BJ (cell line): ENCODE data around the gene NFATC3. TPM values are rescaled to one million over a fixed set of nuclear protein-coding genes. Genes with fewer than 3 reads are reported as not detected.

Experiments
- CTCF ChIA-PET: fragments of 350-600 bp; formaldehyde crosslinking; extraction: SDS; loops from one replicate; lab custom pipeline; 2021; ENCODE audit warnings: antibody characterized with exemption, inconsistent platforms; lab: Yijun Ruan, JAX
- POLR2A ChIA-PET: fragments of 300-600 bp; sonication (Branson Sonifier 250); formaldehyde crosslinking; extraction: SDS; loops from one replicate; lab custom pipeline; 2021; ENCODE audit warnings: antibody characterized with exemption; lab: Charles Lee
- DNase-seq: peaks from one replicate; pipeline ENCODE4 v3.0.0-alpha.2; 2011; ENCODE audit warnings: low read depth
- H3K27me3 ChIP-seq: 2 replicates; pipeline ENCODE4 v1.6.0; 2011; ENCODE audit warnings: low read length; ENCODE audit not compliant: control insufficient read depth, insufficient read depth
- H3K36me3 ChIP-seq: 2 replicates; pipeline ENCODE4 v1.5.1; 2011; ENCODE audit warnings: low read length; ENCODE audit not compliant: control insufficient read depth, insufficient read depth
- H3K4me3 ChIP-seq: 2 replicates; pipeline ENCODE4 v1.5.1; 2011; ENCODE audit warnings: low read depth, mild to moderate bottlenecking, control low read depth, low read length
- polyA plus RNA-seq: library from polyadenylated mRNA; depleted of rRNA; stranded (reverse); fragments of >200 nt; gene quantifications from 2 replicates; pipeline ENCODE4 v1.2.3, GENCODE V29; 2011
- TF ChIP-seq, protein P1 (sequence below): IDR thresholded peaks from 2 replicates; pipeline ENCODE4 v1.5.1; 2011; ENCODE audit warnings: low read depth, mild to moderate bottlenecking, control low read depth, inconsistent platforms, low read length, moderate library complexity; ENCODE audit not compliant: insufficient read depth

Gene NFATC3
- polyA plus RNA-seq, 1 experiment: 10.5 TPM

DNA sequence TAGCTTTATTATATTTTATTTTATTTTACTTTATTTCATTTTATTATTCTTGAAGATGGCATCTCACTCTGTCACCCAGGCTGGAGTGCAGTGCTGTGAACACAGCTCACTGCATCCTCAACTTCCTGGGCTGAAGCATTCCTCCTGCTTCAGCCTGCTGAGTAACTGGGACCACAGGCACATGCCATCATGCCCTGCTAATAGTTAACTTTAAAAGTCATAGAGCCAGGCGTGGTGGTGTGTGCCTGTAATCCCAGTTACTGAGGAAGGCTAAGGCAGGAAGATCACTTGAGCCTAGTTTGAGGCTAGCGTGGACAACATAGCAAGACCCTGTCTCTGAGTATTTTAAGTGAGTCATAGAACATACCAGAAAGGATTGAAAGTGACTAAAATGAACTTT lies 112.1 kb downstream of the NFATC3 start:
- no peaks in the 10 kb centered on the region for H3K36me3 ChIP-seq
- no peak overlapping the region for H3K4me3 ChIP-seq
- no peaks in the 10 kb centered on the region for H3K27me3 ChIP-seq
- TF ChIP-seq, protein P1, sequence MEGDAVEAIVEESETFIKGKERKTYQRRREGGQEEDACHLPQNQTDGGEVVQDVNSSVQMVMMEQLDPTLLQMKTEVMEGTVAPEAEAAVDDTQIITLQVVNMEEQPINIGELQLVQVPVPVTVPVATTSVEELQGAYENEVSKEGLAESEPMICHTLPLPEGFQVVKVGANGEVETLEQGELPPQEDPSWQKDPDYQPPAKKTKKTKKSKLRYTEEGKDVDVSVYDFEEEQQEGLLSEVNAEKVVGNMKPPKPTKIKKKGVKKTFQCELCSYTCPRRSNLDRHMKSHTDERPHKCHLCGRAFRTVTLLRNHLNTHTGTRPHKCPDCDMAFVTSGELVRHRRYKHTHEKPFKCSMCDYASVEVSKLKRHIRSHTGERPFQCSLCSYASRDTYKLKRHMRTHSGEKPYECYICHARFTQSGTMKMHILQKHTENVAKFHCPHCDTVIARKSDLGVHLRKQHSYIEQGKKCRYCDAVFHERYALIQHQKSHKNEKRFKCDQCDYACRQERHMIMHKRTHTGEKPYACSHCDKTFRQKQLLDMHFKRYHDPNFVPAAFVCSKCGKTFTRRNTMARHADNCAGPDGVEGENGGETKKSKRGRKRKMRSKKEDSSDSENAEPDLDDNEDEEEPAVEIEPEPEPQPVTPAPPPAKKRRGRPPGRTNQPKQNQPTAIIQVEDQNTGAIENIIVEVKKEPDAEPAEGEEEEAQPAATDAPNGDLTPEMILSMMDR: no peak
- DNase-seq: peak; percentile 7
- POLR2A ChIA-PET: no interaction called here
- CTCF ChIA-PET: no interaction called here

DNA sequence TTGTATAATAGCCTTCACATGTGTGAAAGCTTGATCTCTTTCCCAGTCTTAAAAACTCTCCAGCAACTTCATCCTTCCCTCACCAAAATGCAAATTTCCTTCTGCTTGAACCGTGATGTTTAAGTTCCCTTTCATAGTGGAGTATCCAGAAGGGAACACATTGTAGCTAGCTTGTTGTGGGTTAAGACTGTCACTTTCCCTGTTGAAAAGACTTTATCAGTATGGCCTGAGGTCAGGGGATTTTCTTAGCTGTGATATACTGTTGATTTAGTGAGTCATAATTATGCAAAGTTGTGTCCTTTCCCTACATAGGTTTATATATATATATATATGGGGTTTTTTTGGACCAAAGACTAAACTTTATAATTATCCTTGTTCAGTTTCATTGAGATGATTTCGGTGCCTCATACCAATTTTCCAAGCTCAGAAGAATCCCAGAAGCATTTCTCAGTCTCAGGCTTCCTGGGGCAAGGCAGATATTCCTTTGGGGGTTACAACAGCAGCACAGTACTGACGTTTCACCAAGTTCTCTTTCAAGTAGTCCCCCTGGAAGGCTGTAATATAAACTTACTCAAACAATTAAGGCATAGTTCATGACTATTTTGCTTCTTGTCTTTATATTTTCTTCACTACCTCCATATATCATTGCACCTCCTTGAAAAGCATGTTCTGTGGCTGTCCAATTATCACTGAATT lies 115.1 kb downstream of the NFATC3 start:
- POLR2A ChIA-PET: interaction anchor here (0.6 kb wide), 1 partner anchor 155 kb away, joined by 3 read pairs; no protein-coding TSS in a partner anchor
- CTCF ChIA-PET: interaction anchor here (0.7 to 1.4 kb wide), 4 partner anchors 12 to 265 kb away, joined by 3 read pairs; no protein-coding TSS in a partner anchor
- Histone ChIP-seq H3K4me3 (no peak overlapping the region), H3K27me3 (no peaks in the 10 kb centered on the region), H3K36me3 (no peaks in the 10 kb centered on the region; the same call in 1 of the 2 replicates)
- DNase-seq: no peak
- TF ChIP-seq, protein P1: no peak

DNA sequence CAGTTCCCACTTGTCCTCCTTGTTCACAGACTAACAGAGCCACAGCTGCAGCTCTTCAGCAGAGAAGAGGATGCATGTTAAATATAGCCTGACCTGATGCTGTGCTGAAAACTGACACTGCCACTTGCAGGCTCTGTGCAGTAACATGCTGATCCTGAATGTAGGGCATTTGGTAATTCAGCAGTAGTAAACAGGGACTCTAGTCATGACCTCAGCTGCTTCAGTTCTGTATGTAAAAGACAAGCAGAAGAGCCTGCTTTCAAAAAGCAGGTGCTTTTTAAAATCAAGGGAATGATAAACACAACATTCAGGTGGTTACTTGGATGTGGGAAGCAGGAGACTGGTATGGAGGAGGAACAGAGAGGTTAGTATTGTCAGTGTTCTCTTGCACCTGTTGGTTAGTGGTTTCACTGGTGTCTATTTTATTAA lies 116.9 kb downstream of the NFATC3 start:
- DNase-seq: no peak

DNA sequence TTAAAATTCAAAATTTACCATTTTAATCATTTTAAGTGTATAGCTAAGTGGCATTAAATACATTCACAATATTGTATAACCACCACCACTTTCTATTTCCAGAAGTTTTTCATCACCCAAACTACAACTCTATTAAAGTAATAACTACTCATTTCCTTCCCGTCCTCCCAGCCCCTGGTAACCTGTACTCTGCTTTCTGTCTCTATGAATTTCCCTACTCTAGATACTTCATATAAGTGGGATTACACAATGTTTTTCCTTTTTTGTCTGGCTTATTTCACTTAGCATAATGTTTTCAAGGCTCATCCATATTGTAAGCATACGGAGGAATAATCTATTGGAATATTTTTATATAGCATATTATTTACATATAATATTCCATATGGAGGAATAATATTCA lies 121.1 kb downstream of the NFATC3 start:
- ChIA-PET POLR2A (no interaction called here), CTCF (interaction anchor here (1.1 to 1.8 kb wide), 3 partner anchors 8 to 22 kb away, joined by 3 to 5 read pairs (median 5); no protein-coding TSS in a partner anchor)
- Histone ChIP-seq H3K4me3 (no peak overlapping the region), H3K36me3 (no peaks in the 10 kb centered on the region; the same call in 1 of the 2 replicates), H3K27me3 (no peaks in the 10 kb centered on the region)
- DNase-seq: no peak
- TF ChIP-seq, protein P1: no peak

More for the DNA sequence above, 116.9 kb downstream of the NFATC3 start:
- ChIA-PET POLR2A (no interaction called here), CTCF (no interaction called here)
- TF ChIP-seq, protein P1: no peak
- no peak overlapping the region for H3K4me3 ChIP-seq
- H3K36me3 ChIP-seq: no peaks in the 10 kb centered on the region; the same call in 1 of the 2 replicates
- H3K27me3 ChIP-seq: no peaks in the 10 kb centered on the region

DNA sequence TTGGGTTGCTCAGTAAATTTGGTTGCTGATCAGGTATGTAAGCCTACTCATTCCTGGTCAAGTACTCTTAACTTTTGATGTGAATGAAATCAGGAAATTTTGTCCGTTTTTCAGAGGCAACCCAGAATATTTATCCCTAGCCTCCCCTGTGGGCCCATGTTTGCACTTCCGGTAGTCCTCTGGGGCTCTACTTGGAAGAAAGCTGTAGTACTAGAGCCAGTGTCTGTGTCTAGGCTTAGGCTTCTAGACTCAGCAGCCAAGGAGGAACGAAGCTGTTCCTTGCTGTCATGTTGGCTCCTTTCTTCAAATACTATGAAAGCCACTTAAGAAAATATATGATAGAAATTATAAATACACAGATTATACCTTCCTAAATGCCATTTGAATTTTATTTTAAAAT lies 129.6 kb downstream of the NFATC3 start:
- TF ChIP-seq, protein P1: no peak
- no peak for DNase-seq
- Histone ChIP-seq H3K4me3 (no peak overlapping the region), H3K27me3 (no peaks in the 10 kb centered on the region), H3K36me3 (no peaks in the 10 kb centered on the region)
- ChIA-PET POLR2A (no interaction called here), CTCF (interaction anchor here (0.7 to 1.4 kb wide), 4 partner anchors 9 to 122 kb away, joined by 3 to 4 read pairs (median 4); no protein-coding TSS in a partner anchor)
